Measurements from ENCODE around the gene MAGI2.
A peak's percentile ranks its signal among the peaks of the same experiment; 100 is the strongest.

The MAGI2 gene

DNA sequence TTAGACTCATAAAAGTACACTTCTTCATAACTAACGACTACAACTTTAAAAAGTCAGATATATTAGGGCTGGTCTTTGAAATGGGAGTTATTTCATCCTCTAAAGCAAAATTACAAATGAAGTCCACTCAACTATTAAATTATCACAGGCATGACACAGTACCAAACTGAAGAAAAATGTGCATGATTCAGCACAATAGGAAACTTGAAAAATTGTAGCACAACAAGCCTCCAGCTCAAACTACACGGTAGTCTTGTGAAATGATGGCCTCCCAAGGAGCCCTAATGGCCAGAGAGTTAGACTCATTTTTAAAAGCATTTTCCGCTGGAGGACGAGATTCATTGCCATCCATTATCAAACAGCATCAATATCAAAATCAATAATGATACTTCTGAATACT is 76.4 kb downstream of the MAGI2 start:
- no peak for DNase-seq
- no peak for ATAC-seq (replicated peaks)
- Mint-ChIP-seq H3K4me1 (no peaks in the 10 kb centered on the region), H3K4me3 (no peak overlapping the region), H3K9me3 (no peaks in the 10 kb centered on the region), H3K27me3 (no peaks in the 10 kb centered on the region), H3K27ac (no peak overlapping the region), H3K36me3 (no peaks in the 10 kb centered on the region)

DNA sequence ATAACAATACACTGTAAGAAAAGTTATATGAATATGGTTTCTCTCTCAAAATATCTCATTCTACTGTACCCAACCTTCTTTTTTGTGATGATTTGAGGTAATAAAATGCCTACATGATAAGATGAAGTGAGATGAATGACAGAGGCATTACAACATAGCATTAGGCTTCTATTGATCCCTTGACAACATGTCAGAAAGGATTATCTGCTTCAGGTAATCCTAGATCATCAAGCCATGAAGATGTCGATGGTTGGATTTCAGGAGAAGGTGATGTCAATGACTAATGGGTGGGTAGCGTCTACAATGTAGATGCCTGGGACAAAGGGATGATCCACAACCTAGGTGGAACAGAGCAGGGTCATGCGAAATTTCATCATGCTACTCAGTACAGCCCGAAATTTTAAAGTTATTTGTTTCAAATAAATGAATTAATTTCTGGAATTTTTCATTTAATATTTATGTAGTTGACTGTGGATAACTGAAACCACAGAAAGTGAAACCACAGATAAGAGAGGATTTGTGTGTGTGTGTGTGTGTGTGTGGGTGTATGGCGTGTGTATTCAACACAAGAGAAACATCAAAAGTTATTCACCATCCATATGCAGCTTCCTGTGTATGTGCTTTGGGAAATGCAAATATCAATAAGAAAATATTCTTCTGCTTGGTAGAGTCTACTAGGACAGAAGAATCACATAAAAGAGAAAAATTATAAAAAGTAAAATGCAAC is 77.0 kb downstream of the MAGI2 start:
- ATAC-seq (replicated peaks) (no peak), DNase-seq (no peak)
- Mint-ChIP-seq H3K27me3 (no peaks in the 10 kb centered on the region), H3K4me1 (no peaks in the 10 kb centered on the region), H3K36me3 (no peaks in the 10 kb centered on the region), H3K27ac (no peak overlapping the region), H3K9me3 (no peaks in the 10 kb centered on the region), H3K4me3 (no peak overlapping the region)

DNA sequence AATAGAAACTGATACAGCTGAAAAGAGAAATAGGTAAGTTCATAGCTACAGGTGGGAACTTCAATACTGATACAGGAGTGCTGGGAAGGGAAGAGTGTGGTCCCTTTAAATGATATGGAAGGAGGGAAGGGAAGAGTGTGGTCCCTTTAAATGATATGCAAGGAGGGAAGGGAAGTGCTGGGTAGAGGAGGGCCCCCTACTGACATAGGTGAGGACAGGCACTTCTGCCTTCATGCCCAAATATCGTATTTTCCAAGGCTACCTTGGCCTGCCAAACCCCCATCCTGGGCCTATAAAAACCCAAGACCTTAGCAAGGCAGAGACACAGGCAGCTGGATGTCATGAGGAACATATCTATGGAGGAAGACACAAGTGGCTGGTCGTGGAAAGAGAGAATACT is 92.3 kb downstream of the MAGI2 start:
- Mint-ChIP-seq H3K9me3 (peaks cover 0 to 8% of the 10 kb centered on the region in 2 donors), H3K36me3 (no peaks in the 10 kb centered on the region), H3K27me3 (no peaks in the 10 kb centered on the region), H3K4me1 (no peaks in the 10 kb centered on the region), H3K27ac (no peak overlapping the region), H3K4me3 (no peak overlapping the region)
- ATAC-seq (replicated peaks) (no peak), DNase-seq (no peak)

DNA sequence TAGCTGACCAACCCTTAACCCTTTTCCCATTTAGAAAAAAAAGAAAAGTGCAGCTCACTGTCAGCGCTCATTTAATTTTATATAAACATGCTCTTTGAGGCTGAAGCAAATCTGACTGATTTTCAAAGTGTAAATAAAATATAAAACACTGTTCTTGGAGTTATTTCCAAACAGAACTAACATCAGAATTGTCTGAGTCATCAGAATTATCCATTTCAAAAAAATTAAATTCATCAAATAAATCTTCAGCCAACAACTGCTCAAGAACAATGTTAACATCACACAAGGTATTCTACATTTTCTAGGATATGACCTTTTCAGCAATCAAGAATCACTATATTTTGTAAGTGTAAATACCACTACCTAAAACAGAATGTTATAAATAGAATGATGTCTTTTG is 93.6 kb downstream of the MAGI2 start:
- H3K27me3 Mint-ChIP-seq: no peaks in the 10 kb centered on the region
- ATAC-seq (replicated peaks): no peak
- no peaks in the 10 kb centered on the region for H3K4me1 Mint-ChIP-seq
- no peaks in the 10 kb centered on the region for H3K36me3 Mint-ChIP-seq
- DNase-seq: no peak
- H3K27ac Mint-ChIP-seq: no peak overlapping the region
- H3K9me3 Mint-ChIP-seq: peaks cover 0 to 10% of the 10 kb centered on the region in 2 donors
- H3K4me3 Mint-ChIP-seq: no peak overlapping the region

DNA sequence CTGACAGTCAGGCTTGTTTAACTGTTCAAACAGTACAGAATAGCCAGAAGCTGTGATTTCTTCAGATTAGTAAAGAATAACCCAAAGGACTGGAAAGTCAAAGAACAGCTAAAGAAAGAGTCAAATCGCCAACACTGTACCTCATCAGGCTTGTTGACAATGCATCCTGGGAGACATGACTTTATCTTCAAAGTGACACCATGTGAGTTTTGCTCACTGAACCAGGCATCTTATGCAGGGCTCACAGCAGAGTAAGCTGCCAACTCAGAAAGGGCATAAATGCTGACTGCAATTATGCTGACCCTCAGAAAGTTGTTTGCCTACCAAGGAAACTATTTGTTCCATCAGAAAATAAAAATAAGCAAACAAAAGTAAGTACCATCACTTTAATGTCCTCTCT is 96.4 kb downstream of the MAGI2 start:
- Mint-ChIP-seq H3K36me3 (no peaks in the 10 kb centered on the region), H3K27me3 (no peaks in the 10 kb centered on the region), H3K4me1 (no peaks in the 10 kb centered on the region), H3K9me3 (peaks cover 0 to 10% of the 10 kb centered on the region in 2 donors), H3K4me3 (no peak overlapping the region), H3K27ac (no peak overlapping the region)
- DNase-seq: no peak
- no peak for ATAC-seq (replicated peaks)

DNA sequence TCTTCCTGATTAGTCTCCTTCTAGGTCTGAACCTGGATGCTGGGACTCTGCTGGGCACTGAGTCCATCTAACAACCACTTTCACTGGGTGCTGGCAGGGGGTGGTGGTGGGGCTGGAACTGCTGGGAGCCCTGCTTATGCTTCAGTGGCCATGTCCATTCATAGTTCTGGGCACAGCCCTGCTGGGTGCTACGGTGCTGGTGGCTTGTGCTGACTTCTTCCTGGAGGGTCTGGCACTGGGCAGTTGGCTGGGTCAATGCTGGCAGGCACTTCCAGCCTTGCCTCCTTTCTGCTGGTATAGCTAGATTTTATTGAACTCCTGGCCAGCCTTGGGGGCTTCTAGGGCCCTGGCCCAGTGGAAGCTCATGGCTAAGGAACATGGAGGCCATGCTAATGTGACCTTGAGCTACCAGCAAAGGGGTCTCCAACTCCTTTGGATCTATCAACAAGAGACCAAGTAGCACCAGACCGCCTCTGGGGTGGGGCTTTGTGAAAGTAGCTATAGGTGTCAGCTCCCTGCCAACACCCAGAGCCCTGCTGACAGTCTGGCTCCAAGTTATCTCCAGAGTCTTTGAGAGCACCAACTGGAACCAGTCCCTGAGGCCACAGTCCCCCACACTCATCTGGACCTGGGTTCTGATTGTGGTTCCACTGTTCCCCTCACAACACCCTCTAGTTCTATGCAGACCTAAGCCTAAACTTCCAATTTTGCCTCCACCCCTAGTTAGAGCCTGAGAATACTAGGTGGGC is 99.6 kb downstream of the MAGI2 start:
- Mint-ChIP-seq H3K27me3 (no peaks in the 10 kb centered on the region), H3K9me3 (peaks cover 0 to 1% of the 10 kb centered on the region in 2 donors), H3K4me1 (no peaks in the 10 kb centered on the region), H3K36me3 (no peaks in the 10 kb centered on the region), H3K27ac (no peak overlapping the region), H3K4me3 (no peak overlapping the region)
- DNase-seq (no peak), ATAC-seq (replicated peaks) (peak in 1 of 2 donors; percentile 19)

DNA sequence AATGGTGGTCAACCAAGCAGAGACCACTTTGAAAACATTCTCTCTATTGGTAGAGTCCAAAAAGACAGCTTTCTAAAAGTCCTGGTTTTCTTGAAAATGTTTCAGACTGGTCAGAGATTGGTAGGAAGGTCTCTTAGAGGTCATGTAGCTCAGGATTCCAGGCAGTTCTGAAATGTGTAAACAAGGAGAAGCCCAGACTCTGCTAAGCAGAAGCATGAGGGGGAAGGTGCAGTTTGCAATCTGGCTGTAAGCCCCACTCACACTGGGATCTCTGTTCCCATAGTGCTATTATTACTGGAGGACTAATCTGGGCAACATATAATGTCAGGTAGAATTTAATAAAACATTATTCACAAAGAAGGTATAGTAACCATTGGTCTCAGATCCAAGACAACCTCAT is 101.1 kb downstream of the MAGI2 start:
- no peak for DNase-seq
- H3K4me3 Mint-ChIP-seq: no peak overlapping the region
- H3K36me3 Mint-ChIP-seq: no peaks in the 10 kb centered on the region

DNA sequence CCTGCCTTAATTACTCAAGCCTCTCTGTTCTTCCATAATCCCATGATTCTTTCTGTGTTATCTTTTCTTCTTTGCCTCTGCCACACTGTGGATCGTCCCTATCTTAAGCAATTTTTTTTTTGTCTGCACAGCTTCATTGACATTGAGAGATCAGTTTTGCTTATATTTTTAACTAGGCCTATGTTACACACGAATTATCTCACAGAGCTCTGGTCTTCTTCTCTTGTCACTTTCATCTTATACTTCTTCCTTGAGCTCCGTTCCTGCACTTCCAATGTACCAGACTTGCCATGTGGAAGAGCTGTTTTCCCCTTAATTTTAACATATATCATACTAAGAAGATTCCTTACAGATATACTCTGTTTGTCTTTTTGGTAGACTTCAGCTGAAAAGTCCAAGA is 106.1 kb downstream of the MAGI2 start:
- H3K4me3 Mint-ChIP-seq: no peak overlapping the region
- H3K9me3 Mint-ChIP-seq: peaks cover 0 to 1% of the 10 kb centered on the region in 2 donors
- ATAC-seq (replicated peaks): no peak
- H3K4me1 Mint-ChIP-seq: no peaks in the 10 kb centered on the region
- H3K36me3 Mint-ChIP-seq: no peaks in the 10 kb centered on the region
- no peak overlapping the region for H3K27ac Mint-ChIP-seq
- no peaks in the 10 kb centered on the region for H3K27me3 Mint-ChIP-seq
- no peak for DNase-seq

More for the DNA sequence above, 101.1 kb downstream of the MAGI2 start:
- H3K9me3 Mint-ChIP-seq: peaks cover 0 to 3% of the 10 kb centered on the region in 2 donors
- ATAC-seq (replicated peaks): no peak
- no peaks in the 10 kb centered on the region for H3K27me3 Mint-ChIP-seq
- H3K27ac Mint-ChIP-seq: no peak overlapping the region
- no peaks in the 10 kb centered on the region for H3K4me1 Mint-ChIP-seq

DNA sequence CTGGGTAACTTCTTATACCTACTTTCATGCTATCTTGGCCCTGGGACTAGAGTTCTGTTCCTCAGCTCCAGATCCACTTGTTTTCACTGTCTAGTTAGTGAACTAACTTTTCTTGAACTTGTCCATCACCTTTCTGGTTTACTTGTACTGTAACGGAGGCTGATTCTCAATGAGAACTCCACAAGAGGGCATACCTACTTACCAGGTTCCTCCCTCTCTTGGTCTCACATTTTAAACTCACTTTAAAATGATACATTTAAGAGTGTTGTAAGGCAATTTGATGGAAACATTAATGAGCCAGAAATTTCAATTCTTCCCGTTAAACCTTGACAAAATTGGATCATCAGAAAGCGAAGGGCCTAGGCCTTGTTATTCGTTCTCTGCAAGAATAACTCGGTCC is 111.6 kb downstream of the MAGI2 start:
- no peak overlapping the region for H3K27ac Mint-ChIP-seq
- H3K4me1 Mint-ChIP-seq: no peaks in the 10 kb centered on the region
- H3K4me3 Mint-ChIP-seq: no peak overlapping the region
- no peaks in the 10 kb centered on the region for H3K36me3 Mint-ChIP-seq
- no peaks in the 10 kb centered on the region for H3K27me3 Mint-ChIP-seq
- DNase-seq (no peak), ATAC-seq (replicated peaks) (no peak)
- H3K9me3 Mint-ChIP-seq: no peaks in the 10 kb centered on the region

DNA sequence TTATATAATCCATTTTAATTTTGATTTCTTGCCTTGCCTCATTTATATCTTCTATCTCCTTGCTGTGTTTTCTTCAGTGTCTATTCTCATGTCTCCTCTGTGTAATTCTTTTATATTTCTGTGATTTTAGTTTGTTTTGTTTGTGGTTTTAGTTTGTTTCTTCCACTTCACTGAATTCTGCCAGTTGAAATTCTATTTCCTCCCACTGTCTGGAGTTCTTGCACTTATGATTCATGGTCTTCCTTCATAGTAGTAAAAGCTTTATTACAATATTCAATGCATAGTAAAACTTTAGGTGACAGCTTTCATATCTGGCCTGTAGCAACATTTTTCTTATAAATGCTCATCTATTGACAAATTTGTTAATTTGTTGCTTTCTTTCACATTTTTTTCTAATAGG is 113.3 kb downstream of the MAGI2 start:
- H3K4me1 Mint-ChIP-seq: no peaks in the 10 kb centered on the region
- ATAC-seq (replicated peaks): no peak
- no peaks in the 10 kb centered on the region for H3K9me3 Mint-ChIP-seq
- no peaks in the 10 kb centered on the region for H3K27me3 Mint-ChIP-seq
- H3K27ac Mint-ChIP-seq: no peak overlapping the region
- no peaks in the 10 kb centered on the region for H3K36me3 Mint-ChIP-seq
- no peak for DNase-seq
- H3K4me3 Mint-ChIP-seq: no peak overlapping the region

DNA sequence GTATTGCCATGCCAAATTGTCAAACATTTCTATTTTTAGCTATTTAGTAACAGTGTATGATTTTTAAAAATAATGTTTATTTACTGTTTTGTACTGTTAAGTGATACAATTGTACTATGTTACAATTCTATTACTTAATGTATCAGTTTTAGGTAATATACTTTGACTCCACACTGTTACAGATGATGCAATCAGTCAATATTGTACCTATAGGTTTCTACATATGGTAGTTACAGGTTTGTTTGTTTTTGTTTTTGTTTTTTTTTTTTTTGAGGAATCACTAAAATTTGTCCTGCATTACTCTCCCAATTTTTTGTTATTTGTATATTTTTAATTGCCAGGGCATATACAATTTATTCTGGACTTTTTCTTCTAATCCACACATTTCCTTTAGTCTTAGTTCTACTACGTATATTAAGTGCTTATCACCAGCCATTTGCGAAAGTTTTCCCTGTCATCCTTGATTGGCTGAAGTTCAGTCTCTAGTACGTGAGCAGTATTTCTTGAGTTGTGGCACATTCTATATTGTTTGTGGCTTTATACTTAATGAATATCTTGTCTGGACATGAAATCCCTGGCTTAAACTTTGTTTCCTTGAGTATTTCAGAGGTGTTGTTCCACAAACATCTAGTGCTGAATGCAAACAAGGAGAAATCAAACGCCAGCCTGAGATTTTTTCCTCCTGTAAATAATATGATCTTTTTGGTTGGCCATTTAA is 114.1 kb downstream of the MAGI2 start:
- no peak for DNase-seq
- H3K36me3 Mint-ChIP-seq: no peaks in the 10 kb centered on the region
- no peaks in the 10 kb centered on the region for H3K4me1 Mint-ChIP-seq
- no peaks in the 10 kb centered on the region for H3K27me3 Mint-ChIP-seq
- no peak for ATAC-seq (replicated peaks)
- no peak overlapping the region for H3K4me3 Mint-ChIP-seq
- H3K27ac Mint-ChIP-seq: no peak overlapping the region
- H3K9me3 Mint-ChIP-seq: no peaks in the 10 kb centered on the region

DNA sequence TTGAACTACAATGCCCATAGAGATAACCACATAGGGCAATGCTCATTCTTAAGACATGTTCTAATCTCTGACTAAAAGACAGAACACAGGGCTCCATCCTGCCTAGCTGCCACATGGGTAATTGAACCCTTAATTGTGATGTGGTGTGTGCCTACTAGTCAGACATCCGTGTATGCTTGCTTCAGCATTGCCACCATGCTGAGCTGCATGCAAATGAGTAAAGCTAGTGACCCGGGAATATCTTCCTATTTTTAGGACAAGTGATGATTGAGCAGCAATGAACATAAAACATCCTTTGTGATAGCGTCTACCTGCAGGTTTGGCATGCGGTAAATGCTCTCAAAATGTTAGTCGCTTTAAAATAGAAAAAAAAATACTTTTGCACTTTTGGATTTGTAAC is 115.8 kb downstream of the MAGI2 start:
- Mint-ChIP-seq H3K36me3 (no peaks in the 10 kb centered on the region), H3K27ac (no peak overlapping the region), H3K4me1 (no peaks in the 10 kb centered on the region), H3K27me3 (no peaks in the 10 kb centered on the region), H3K9me3 (no peaks in the 10 kb centered on the region), H3K4me3 (no peak overlapping the region)
- ATAC-seq (replicated peaks): no peak
- DNase-seq: no peak

DNA sequence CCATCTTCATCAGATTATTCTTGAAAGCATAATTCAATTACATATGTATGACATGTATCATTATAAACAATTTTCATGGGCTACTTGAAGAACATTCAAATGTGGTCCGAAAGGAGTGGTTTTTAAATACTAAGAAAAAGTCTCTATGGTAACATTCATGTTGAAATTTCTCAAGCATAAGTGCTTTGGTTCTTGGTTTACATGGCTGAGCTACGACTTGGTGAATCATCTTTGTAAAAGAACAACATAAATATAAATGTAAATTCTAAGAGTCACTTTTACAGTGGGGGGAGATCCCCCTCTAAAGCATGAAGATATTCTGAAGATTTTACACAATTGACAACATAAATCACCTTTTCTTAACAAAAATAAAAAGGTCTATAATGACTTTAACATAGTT is 118.6 kb downstream of the MAGI2 start:
- no peak for DNase-seq
- H3K27me3 Mint-ChIP-seq: no peaks in the 10 kb centered on the region
- no peak for ATAC-seq (replicated peaks)
- no peaks in the 10 kb centered on the region for H3K9me3 Mint-ChIP-seq
- H3K27ac Mint-ChIP-seq: no peak overlapping the region
- no peaks in the 10 kb centered on the region for H3K4me1 Mint-ChIP-seq
- H3K4me3 Mint-ChIP-seq: no peak overlapping the region
- H3K36me3 Mint-ChIP-seq: no peaks in the 10 kb centered on the region

DNA sequence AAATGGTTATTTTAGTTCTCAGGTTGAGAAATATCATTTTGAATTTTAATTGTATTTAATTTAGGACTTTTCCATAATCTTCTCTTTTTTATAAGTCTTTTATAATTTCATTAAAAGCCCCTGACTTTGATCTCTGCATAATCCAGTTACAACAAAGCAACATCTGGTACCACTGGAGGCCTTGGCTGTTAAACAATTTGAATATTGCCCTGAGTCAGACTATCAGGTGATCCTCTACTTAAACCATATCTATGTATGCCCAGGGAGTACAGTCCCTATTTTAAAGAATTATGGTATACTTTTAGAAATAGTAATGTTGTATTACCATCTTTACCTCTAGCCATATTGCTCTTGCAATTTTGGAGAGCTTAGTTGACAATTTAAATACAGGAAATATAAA is 119.1 kb downstream of the MAGI2 start:
- no peaks in the 10 kb centered on the region for H3K4me1 Mint-ChIP-seq
- DNase-seq: no peak
- no peaks in the 10 kb centered on the region for H3K36me3 Mint-ChIP-seq
- H3K27me3 Mint-ChIP-seq: no peaks in the 10 kb centered on the region
- no peak overlapping the region for H3K27ac Mint-ChIP-seq
- ATAC-seq (replicated peaks): no peak
- no peaks in the 10 kb centered on the region for H3K9me3 Mint-ChIP-seq
- no peak overlapping the region for H3K4me3 Mint-ChIP-seq

DNA sequence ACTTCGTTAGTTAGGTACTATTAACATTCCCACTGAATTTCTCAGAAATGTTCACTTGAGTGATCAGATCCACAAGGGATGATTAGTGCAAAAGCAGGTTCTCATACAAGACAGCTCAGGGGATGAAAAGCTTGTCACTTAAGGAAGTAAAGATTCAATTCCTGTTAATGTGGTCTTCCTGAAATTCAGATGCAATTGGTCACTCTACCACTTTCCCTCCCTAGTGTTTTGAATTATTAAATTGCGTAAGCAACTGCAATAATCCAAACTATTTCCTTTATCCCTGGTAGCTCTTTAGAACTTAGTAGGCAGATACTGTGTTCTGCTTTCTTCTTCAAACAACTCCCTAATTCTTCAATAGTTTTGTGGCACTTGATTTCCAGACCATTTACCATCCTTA is 121.4 kb downstream of the MAGI2 start:
- H3K4me1 Mint-ChIP-seq: no peaks in the 10 kb centered on the region

More for the DNA sequence above, 121.4 kb downstream of the MAGI2 start:
- DNase-seq (no peak), ATAC-seq (replicated peaks) (no peak)
- Mint-ChIP-seq H3K27ac (no peak overlapping the region), H3K9me3 (no peaks in the 10 kb centered on the region), H3K36me3 (no peaks in the 10 kb centered on the region), H3K4me3 (no peak overlapping the region), H3K27me3 (no peaks in the 10 kb centered on the region)
